GM20431 (cell line): ENCODE data around the gene PAX7.
"Not testable (repeated sequence)": the region's sequence is repeated elsewhere in the genome, so short reads cannot be mapped to it uniquely, and the experiment has no call there.

Experiments
- in situ Hi-C: fragments of 300-500 bp; cut with MseI, MboI; formaldehyde crosslinking; loops from one replicate; pipeline ENCODE4 v1.15.0; 2020; ENCODE audit warnings: low sequenced_read_pairs; ENCODE audit not compliant: unreplicated experiment

Gene PAX7

DNA sequence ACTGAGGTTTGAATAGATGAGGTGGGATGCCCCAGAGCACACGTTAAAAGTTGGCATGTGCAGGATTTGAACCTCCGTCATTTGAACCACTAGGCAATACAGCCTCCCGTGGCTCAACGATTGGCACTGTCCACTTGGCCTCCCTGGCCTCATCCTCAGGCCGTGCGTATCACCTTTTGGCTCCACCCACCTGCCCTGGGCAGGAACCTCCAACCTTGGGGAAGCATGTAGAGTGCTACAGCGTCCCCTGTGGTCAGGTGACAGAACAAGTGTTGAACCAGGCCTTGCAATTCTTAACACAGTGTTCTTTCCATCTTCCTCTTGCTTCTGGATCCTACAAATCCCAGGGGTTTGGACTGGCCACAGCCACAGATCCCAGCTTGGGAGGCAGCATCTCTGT lies 112.6 kb downstream of the PAX7 start:
- in situ Hi-C loops, result no loop called here

DNA sequence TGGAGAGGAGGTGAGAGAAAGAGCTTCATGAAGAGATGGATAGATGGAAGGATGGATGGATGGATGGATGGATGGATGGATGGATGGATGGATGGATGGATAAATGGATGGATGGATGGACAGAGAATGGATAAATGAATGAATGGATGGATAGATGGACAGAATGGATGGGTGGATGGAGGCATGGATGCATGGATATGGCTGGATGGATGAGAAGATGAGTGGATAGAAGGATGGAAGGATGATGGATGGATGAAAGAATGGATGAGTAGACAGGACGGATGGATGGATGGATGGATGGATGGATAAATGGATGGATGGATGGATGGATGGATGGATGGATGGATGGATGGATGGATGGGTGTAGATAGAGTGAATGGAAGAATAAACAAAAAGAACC lies 113.7 kb downstream of the PAX7 start:
- in situ Hi-C loops, result not testable (repeated sequence)

DNA sequence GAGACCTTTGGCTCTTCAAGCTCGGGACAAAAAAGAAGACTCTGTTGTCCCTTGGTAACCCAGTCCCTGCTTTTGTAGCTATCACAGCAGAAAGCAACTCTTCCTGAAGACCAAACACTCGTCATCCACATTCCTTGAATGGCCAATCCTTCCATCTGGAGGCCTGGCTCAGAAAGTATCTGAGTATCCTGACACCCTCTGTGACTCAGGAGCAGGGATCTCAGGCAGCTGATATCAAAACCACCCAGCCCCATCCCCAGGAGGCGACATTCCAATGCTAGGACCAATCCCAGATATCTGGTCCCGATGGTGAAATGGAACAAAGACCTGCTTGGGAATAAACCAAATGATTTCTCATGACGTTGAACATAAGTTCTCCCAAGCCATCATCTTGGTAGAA lies 116.3 kb downstream of the PAX7 start:
- in situ Hi-C loops, result no loop called here

DNA sequence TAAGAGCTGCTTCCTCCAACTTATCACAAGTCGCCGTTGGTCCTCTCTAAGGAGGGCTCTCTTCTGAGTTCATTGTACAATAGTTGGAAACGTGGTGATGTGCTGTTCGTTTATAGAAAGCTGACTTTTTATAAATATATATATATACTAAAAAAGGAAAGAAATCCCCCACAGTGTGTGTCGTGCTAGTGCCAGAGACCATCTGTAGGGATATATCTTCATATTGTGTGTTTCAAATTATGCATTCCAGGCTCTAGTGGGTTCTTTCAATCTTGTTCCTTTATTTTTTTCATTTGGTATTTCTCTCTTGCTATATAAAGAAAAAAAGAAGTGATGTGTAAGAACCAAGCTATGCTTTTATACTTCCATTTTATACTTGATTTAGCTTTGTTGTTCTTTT lies 117.0 kb downstream of the PAX7 start:
- in situ Hi-C loops, result no loop called here

DNA sequence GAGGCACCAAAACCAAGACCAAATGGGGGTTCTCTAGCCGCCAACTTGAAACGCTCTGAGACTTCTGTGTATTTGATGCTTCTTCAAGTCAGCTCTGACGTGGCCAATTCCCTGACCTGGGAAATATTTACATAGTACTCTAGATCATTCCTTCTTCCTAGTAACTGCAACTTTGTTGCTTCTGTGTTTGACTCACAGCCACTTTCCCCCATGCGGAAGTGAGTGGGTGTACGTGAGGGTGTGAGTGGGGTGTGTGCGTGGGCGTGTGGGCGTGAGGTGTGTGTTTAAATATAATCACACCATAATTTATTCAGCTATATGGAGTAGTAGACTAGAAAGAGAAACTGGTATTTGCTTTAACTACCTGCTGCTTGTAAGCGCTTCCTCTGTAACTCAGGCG lies 117.8 kb downstream of the PAX7 start:
- in situ Hi-C loops, result no loop called here

DNA sequence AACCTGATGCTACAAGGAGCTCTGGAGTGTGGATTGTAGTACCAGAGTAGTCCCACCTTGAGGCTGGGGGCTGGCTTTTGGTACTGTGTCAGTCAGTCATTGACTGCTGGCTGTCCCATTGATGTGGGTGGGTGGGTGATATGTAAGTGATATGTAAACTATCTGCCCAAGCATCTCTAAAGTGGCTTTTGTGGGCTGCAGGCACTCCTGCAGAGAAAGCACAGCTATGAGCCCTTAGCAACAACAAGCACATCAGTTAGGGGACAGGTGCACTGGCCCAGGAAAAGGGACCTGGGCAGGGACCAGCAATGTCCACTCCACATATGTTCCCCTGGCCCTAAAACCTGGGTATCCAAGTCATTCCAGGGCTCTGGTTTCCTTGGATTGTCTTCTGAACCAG lies 118.9 kb downstream of the PAX7 start:
- in situ Hi-C loops, result no loop called here

DNA sequence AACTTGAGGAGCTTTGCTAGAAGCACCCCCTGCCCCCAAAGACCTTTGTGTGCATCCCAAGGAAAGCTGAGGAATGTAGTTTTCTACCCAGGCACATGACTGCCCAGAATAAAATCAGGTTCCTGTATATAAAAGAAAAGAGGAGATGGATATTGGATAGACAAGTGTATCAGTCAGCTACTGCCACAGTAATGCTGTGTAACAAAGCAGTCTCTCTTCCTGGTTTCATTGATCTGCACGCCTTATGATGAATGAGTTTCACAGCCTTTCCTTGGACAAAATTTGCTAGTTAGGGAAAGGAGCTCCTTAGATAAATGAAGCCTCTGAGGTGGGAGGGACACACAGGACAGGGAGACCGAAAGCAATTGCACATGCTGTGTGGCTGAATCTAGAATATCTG lies 120.0 kb downstream of the PAX7 start:
- in situ Hi-C loops, result no loop called here

DNA sequence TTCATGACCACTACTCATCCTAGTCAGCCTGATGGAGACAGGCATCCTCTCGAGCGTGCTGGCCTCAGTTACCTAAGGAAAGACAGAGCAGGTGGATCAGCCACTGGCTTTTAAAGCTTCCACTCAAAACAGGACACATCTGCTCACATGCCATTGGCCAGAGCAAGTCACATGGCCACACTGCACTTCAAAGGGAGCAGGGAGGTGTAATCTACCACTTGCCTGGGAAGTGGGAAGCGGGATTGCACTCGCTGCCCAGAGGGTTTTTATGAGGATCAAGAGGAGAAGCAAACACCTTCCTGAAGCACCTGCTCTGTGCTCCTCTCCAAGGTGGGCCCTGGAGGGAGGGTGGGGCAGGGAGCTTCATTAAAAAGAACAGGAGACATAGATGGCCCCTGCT lies 120.8 kb downstream of the PAX7 start:
- in situ Hi-C loops, result no loop called here

DNA sequence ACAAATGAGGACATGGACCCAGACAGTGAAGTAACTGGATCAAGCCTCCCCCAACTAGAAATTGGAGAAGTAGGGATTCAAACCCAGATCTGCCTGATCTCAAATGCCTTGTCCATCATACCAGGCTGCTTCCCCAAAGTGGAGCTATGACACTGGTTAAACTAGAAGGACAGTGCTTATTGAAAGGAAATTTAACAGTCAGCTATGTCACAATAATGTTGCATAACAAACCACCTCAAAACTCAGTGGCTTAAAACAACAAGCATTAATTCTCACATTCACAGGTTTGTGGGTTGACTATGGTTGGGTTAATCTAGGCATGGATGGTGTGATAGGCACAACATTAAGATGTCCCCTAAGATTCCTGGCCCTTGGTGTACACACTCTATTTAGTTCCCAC lies 121.8 kb downstream of the PAX7 start:
- in situ Hi-C loops, result no loop called here

DNA sequence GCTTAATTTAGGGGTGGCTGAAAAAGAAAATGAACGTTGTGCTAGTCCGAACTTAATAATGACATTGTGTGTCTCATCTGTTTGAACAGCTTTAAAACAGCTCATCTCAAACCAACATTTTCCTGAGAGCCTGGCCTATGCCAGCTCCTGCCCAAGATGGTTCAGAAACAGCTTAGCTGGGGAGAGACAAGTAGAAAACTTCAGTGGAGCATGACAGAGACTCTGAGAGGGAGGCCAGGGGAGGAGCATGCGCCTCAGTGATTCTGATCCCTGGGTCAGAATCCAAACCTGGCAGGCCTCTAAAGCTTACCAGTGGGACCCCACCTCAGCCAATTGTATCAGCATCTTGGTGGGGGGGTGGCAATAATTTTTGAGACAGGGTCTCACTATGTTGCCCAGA lies 129.5 kb downstream of the PAX7 start:
- in situ Hi-C loops, result no loop called here

DNA sequence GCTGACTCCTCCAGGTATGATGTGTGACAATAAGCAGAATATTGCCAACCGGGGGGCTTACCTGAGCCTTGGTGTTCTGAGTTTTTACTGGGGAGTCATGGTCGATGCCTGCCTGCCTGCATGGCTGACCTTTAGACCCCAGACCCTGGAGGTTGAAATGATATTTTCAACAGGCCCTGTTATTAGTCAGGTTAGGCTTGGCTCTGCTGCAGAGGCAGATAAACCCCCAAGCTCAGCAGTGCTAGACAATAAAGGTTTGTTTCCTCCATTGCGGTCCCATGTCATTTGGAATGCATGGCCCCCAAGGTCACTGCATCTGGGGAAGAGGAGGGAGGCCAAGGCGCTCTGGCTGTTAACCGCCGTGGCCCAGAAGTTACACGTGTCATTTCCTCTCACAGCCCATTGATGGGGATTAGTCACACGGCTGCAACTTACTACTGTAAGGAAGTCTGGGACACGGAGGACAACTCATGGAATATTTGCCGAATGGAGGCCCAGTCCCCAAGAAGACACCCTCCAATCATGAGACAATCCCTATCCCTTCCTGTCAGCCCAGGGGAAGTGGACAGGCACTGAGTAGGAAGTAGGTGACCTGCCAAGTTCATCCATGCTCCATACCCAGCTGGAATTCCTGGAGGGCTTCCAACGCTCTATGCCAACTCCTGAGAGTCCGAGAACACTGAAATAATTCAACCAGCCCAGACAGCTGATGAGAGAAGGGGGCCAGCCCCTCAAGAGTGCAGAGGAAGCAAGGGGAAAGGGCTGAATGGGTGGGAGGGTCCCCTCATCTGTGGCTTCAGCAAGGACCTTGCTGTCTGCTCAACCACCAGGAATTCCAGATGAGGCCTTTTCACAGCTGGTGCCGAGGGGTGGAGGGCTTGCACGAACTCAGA lies 131.5 kb downstream of the PAX7 start:
- in situ Hi-C loops, result no loop called here

DNA sequence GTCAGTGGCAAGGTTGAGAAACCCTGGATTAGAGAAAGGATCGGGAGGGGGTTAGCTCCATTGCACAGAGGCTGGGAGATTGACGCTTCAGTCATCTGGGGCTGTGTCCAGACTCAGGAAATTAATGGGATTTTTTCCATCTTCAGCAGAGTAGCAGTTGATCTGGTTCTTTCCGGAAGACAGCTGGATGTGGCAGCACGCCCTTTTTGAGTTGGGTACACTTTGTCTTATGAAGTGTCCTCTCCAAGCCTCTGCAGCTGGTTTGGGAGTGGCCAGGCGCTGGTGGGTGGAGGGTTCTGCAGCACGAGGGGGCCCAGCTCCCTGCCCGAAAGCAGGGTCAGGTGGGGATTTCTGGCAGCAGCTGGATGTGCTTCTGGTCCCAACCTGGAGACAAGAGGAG lies 133.7 kb downstream of the PAX7 start:
- in situ Hi-C loops, result no loop called here

DNA sequence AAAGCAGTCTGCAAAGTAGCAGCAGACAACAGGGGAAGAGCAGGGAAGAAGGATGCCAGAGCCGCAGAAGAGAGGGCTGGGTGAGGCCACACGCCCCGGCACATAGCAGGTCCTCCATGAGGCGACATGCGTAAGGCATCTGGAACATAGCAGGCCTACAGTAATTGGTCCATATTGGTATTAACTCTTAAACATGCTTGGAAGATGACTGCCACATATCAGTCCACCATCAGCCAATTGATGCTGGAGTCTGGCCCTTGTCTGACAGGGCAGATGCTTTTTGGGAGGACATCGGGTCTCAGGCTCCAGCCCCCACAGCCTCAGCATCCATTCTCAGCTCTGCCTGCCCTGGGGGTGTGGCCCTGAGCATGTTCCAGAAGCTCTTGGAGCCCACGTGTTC lies 135.1 kb downstream of the PAX7 start:
- in situ Hi-C loops, result no loop called here

DNA sequence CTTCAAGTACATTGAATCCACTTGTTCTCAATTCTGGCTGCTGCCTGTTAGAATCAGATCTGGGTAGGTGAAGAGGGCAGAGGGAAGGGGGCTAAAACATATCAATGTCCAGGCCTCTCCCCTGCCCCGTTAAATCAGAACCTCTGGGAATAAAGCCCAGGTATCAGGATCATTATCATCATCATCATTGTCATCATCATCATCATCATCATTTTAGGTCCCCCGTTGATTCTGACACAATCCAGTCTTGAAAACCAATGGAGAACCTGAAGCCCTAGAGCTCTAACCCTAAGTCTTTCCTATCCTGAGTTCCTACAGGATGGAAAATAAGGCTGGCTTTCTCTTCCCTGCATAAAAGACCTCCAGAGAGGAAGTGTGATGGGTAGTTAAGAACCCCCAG lies 135.7 kb downstream of the PAX7 start:
- in situ Hi-C loops, result no loop called here

DNA sequence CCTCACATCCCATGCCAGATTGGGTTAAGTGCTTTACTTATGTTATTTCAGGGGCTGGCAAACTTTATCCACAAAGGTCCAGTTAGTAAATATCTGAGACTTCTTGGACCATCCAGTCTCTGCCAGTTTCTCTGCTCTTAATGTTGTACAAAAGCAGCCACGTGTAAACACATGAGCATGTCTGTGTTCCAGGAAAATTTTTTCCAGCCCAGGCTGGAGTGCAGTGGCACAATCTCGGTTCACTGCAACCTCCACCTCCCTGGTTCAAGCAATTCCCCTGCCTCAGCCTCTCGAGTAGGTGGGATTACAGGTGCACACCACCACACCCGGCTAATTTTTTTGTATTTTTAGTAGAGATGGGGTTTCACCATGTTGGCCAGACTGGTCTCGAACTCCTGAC lies 136.9 kb downstream of the PAX7 start:
- in situ Hi-C loops, result not testable (repeated sequence)

DNA sequence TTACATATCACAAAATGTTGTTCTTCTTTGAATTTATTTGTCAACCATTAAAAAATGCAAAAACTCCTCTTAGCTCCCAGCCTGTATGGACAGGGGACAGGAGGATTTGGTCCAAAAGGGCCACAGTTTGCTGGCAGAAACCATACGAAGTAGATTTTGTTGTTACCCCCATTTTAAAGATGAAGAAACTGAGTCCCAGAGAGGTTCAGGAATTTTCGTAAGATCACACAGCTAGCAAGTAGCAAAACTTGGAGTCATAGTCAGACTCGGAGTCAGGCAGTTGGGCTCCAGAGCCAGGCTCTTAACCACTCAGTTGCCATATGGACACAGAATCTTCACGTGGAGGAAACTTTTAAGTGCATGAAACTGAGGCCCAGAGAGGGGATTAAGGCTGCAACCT lies 137.4 kb downstream of the PAX7 start:
- in situ Hi-C loops, result no loop called here

DNA sequence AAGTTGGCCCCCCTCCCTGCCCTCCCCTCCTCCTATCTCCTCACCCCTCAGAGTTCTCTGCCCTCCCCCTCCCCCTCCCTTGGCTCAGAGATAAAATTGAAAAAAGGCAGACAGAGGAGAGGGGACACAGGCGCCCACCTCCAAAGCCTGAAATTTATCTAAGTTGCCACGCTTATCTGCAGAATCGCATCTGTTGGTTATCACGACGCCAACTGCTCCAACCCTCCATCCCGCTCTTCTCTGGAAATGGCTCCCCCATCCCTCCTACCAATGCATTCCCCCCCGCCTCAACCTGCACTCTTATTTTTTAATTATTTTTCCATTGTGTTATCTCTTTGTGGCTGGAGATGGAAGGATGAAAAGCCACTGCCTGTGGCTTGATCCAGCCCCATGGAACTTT lies 138.5 kb downstream of the PAX7 start:
- in situ Hi-C loops, result no loop called here

DNA sequence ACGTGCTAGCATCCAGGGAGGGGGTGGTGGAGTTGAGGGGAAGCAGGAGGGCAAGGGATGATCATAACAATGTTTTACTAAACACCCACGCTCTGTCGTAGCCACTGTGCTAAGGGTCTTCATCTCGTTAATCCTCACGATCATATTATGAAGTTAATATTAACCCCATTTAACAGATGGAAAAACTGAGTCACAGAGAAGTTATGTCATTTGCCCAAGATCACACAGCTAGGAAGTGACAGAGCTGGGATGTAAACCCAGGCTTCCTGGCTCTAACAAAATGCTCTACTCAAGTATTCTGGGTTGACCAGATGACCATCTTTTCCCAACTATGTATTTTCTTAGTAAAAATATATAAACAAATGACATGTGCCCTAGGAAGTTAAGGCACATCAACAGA lies 140.2 kb downstream of the PAX7 start:
- in situ Hi-C loops, result no loop called here

DNA sequence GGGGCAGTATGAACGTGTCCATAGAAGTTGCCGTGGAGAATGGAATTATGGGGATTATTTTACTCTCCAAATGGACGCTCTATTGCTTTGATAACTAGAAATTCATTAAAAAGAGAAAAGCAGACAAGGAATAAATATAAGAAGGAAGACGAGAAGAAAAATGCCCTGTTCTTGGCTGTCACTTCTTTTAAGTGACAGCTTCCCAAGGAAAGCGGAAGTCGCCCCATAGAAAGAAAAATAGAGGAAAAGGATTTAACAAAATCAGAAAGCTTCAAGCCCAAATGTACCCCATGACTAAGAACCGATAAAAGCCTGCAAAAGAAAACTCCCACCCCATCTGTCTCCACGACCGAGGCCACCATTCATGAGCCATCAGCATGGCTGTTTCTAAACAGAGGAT lies 143.1 kb downstream of the PAX7 start:
- in situ Hi-C loops, result no loop called here

DNA sequence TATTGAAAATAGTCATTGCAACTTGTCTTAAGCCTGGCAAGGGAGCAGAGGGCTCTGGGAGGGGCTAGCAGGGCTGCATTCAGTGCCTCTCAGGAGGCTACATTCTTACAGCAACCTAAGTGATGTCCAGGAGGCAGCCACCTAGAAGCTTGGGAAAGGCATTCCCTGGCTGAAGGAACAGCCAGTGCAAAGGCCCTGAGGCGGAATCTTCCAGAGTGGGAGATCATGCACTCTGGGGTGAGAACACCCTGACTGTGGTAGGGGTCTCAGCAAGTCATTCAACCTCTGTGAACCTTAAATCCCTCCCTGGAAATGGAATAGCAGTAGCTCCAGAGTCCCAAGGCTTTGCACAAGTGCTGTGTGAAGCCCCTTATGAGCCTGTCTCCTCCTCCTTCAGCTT lies 144.7 kb downstream of the PAX7 start:
- in situ Hi-C loops, result no loop called here

DNA sequence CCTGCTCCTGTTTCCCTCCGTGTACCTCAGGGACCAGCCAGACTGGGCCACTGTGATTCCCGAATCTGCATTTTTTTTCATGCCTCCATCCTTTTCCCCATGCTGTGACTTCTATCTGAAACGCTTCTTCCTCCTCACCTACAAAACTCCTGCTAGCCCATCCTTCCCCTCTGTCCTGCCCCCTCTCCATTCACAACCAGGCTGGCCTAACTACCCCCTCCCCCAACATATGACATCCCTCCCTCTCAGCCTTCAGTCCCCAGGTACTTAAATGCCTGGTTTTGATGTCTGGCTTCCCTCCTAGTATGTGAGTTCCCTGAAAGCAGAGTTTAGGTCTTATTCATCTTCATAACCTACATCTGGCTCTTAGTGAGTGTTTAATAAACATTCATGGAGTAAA lies 146.1 kb downstream of the PAX7 start:
- in situ Hi-C loops, result no loop called here

DNA sequence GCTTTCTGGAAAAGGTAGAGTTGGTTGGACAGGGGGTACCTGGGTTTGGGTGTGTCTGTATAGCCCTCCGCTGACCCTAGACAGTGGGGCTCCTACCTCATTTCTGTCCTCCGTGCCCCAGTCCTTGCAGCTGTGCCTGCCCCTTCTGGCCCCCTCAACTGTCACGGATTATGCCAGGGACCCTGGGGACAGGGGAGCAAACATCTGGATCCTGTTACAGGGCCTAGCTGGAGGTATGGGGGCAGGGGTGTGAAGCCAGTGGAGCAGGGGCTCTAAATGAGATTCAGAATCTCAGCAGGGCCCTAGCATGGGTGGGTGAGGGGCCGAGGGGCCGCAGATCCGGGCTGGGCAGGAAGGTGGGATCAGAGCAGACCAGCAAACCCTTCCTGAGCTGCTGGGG lies 147.8 kb downstream of the PAX7 start:
- in situ Hi-C loops, result no loop called here
